Stimulated activated CD4-positive, alpha-beta T cell treated with anti-CD3 and anti-CD28 coated beads, Interleukin-2, amount 100 ng/mL, for 24 hours (primary cell): ENCODE measurements around the gene TGFB3.
A peak's percentile ranks its signal among the peaks of the same experiment; 100 is the strongest.
"Not testable (repeated sequence)": the region's sequence is repeated elsewhere in the genome, so short reads cannot be mapped to it uniquely, and the experiment has no call there.

Experiments
- DNase-seq, 2 donors: peaks; one replicate each; pipeline ENCODE4 v3.0.0-alpha.2; 2020

The TGFB3 gene

DNA sequence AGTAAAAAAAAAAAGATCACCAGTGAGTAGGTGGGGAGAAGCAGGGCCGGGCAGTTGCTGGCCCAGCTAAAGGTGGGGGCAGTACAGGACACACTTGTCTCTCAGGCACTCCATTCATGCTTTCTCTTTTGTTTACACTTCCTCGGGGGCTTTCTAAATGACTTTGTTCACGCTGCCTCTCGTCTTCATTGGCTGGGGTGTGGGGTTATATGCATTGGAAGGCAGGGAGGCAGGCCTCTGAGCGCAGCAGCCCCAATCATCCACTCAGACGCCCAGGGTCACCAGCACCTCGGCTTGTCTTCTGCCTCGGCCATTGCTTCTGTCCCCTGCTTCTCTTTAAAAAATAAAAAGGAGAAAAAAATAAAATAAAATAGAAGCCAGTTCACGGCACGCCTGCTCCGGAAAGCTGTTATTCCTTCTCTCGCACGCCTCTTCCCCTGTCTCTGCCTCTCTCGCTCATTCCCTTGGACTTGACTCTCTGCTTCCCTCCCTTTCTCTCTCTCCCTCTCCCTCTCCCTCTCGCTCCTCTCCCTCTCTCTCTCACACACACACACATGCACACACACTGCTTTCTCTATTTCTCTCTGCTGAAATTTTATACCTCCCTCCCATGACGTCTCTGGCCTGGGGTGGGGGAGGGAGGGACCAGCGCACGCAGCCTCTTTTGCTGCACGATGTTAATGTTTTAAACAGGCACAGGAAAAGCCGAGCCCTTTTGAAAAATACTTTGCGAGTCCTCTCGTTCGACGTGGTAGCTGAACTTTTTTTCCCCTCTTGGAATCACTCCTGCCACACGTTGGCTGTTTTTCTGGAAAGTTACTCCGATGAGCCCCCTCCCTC is at the start of gene TGFB3:
TGFB3 (minus strand) TSS at position 570 of the 840 bp plus-strand sequence. CDS start 1,102 bp downstream, outside the sequence.
- peak; percentile 48 to 57 for DNase-seq

DNA sequence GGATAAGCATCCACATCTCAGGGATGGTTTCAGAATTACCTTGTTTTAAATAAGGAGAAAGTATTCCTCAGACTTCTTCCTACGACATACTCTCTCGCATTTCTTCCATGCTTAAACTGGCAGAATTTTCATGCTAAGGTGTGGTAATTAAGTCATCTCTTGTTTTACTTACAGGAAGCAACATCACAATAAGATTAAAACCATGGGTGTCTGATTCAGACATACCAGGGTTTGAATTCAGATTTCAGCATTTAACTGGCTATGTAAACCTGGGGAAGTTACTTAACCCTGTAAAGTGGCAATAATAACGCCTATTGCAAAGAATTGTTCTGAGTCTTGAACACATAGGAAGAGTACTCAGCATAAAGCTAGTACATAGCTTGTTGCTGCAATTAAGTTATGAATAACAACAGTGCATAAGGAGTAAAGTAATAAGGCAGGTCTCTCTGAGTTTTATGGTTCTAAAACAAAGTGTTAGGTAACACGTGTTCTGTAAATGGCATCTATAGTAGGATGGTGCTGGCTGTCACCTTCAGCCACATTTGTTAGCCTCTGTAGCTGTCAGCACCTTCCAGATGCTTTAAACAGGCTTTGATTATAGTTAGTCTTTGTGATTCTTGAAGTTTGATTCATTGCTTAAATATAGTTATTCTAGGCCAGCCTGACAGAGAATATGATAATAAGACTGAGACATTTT is 42.6 kb upstream of the TGFB3 start:
- DNase-seq: no peak

DNA sequence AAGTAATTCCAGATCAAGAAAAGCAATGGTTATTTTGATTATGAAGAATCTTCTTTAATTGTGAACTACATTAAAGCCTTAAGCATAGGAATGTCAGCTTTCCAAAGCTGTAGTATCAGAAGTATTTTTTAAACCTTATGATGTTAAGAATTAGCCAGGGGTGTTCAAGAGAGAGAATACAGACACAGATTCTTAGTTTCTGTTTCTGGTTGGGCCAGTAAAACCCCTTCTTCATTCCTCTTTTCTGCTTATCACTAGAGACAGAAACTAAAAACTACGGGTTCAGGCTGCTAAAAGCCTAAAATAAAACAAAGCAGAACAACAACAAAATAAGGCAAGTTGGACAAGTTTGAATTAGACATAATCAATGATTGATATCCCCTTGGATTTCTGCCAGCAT is 42.0 kb upstream of the TGFB3 start:
- no peak for DNase-seq

DNA sequence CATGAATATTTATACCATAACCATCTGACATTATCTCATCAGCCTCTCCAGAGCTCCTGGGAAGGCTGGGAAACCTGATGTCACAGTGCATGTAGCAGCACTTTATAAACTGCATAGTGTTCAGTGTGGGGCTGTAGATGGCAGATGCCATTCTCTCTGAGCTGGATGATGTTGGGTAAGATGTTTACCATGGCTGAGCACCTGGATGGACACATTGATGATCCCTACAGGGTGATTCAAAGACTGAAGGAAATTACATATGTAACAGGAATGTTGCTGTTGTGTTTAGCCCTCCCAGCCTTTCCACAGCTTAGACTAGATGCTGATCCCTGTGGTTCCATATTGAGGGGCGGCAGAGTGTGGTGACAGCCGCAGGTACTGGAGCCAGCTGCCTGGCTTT is 41.2 kb upstream of the TGFB3 start:
- DNase-seq: no peak

DNA sequence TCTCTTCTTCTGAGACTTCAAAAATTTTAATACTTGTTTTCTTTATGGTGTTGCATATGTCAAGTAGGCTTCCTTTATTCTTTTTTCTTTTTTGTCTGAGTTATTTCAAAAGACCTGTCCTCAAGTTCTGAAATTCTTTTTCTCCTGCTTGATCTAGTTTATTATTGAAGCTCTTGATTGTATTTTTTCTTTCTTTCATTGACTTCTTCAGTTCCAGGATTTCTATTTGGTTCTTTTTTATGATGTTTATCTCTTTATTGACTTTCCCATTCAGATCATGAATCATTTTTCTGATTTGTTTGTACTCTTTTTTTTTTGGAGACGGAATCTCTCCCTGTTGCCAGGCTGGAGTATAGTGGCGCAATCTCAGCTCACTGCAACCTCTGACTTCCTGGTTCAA is 37.9 kb upstream of the TGFB3 start:
- DNase-seq: no peak

DNA sequence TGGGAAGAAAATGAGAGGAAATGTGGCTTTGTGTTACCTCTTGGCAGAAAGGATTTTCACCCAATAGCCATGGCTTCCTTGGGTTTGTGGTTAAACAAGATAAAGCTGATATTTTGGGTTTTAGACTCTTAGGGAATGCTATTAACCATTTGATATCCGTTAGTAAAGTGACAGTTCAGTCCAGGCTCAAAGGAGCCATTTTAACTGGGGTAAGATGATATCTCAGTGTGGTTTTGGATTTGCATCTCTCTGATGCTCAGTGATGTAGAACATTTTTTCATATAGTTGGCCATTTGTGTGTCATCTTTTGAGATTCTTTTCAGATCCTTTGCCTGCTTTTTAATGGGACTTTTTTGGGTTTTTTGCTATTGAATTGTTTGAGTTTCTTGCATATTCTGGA is 33.9 kb upstream of the TGFB3 start:
- DNase-seq: no peak

DNA sequence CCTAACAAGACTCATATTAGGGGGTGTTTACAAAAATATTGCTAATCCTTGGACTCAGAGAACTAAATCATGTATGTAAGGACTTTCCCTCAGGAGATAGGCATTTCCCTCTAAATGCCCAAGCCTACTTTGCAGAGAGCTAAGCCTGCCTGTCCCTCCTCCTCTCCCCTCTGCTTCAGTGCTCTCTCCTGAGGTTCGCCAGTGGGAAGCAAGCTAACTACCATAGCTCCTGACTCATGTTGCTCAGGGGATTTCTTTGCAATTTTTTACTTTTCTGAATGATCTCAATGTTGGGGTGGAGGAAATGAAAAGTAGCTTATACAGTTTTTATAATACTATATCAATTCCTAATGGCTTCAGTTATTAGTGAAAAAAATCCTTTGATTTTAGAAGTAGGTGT is 33.4 kb upstream of the TGFB3 start:
- no peak for DNase-seq

DNA sequence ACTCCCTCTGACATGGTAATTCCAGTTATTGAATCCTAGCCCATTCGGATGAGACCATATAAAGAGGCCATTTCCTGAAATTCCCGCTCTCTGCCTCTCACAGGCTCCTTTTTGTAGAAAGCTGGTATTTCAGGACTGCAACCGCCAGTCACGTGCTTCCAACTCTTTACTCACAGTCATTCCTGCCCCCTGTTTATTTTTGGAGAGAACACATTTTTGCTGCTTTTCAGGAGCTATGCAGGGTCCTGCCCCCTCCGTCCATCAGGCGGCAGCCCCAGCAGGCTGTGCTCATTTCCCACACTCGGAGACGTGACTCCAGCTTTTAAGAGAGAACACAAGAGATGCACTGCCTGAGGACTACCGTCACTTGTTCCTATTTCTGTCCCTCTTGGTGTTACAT is 30.6 kb upstream of the TGFB3 start:
- DNase-seq: no peak

DNA sequence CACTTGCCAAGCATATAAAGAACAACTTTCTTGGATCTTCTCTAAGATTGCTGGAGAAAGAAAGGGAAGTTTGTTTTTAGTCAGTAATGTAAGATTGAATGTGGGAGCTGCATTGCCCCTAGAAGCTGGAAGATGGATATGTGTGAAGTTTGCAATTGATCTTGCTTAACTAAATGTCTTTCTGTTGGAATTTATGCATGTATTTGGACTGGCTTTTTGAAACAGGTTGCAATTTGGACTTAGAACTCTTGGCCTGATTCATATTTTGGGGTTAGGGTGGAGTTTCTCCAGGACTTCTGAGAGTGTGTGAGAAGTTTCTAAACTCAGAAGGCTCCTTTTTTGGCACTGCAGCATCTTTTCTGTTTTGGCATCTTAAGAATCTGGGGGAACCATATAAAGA is 30.1 kb upstream of the TGFB3 start:
- no peak for DNase-seq

DNA sequence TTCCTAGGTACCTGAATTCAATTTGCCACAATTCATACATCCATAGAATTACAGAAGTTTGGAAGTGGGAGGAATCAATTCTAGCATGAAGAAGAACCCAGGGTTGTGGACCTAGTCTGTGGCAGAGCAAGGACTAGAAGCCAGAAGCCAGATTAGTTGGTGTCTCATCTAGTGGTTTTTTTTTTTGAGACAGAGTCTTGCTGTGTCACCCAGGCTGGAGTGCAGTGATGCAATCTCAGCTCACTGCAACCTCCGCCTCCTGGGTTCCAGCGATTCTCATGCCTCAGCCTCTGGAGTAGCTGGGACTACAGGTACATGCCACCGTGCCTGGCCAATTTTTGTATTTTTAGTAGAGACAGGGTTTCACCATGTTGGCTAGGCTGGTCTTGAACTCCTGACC is 27.8 kb upstream of the TGFB3 start:
- not testable (repeated sequence) for DNase-seq

DNA sequence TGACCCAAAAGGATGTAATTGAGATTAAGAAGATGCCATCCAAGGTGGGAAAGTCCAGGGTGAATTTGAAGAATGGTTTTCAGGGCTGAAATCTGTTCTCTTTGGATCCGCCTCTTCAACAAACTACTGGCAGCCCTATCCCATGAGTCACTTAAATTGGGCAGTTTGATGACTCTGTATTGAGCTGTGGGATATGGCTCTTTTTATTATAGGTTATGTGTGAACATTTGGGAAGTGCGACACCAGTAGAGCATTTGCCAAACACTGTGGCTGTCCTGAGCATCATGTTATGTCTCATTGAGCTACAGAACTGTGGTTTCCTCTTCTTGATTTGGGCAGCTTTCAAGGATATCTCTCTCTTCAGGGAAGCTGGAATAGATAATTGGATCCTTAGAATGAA is 26.1 kb upstream of the TGFB3 start:
- DNase-seq: no peak

DNA sequence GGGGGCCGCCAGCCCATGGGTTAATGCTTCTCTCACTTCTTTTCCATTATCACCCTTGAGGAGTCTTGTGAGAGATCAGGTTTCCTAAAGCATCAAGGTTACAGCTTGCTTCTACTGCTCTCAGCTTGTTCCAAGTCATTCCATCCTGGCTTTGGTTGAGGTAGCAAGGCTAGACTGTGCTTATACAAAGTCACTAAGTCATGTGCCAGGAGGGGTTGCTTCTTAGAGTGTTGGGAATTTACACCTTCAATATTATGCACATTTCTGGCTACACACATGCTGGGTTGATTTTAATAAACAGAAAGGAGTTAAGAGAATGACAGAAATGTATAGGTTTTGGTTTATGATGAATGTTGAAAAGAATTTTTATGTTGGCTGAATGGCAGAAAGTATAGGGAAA is 25.6 kb upstream of the TGFB3 start:
- no peak for DNase-seq

DNA sequence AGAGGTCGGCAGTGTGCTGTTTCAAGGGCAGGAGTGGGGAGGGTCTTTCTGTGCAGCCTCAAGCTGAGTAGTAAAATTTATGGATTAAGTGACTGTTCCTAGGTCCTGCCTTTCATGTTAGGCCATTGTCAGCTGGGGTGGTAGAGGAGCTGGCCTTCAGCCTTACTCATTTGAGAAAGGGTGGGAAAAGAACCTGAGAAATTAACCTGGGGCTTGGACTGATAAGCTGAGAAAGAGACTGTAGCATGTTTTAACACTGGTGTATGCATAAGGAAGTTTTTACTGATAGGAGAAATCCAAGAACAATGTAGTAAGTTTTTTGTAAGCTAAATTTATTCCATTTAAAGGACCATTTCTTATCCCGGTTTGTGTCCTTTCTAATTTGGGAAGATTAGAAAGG is 24.5 kb upstream of the TGFB3 start:
- DNase-seq: no peak

DNA sequence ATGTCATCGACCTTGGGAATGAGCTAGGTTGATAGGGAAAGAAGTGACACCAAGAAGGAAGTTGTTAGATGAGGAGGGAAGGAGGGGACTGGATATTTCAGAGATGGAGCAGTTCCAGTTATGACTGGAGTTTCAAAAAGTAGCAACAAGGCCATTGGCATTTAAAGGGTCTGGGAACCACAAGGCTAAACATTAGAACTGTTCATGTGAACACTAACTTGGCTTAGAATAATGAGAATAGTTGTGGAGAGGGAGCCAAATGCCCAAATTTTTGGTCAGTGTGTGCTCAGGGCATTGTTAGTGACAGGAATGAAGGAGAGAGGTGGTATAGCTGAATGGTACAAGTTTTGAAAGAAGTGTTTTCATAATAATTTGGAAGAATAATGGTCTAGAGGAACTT is 20.6 kb upstream of the TGFB3 start:
- no peak for DNase-seq

DNA sequence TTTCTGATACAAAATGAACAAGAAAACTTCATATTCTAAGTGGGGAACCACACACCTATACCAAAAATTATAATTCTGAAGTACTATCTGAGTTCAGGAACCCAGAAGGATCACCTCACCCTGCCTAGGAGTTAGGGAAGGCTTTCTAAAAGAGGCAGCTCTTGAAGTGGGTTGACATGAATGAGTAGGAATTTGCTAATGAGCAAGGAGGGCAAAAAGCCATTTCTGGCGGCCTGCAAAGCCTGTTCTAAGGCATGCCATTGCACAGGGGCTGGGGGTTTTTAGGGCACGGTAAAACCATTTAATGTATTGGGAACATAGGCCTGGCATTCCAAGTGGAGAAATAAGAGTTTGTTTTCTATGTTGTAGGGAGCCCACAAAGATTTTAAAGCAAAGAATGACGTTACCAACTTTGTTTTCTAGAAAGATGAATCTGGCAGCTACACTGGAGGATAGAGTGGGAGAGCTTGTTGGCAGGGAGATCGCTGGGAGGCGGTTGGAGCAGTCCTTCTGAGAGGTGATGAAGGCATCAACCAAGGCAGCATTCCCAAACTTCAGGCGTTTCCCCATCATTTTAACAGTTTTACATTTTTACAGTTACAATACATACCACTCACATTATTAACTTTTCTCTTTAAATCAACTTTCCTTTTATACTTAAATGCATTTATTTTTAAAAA is 17.9 kb upstream of the TGFB3 start:
- DNase-seq: no peak

DNA sequence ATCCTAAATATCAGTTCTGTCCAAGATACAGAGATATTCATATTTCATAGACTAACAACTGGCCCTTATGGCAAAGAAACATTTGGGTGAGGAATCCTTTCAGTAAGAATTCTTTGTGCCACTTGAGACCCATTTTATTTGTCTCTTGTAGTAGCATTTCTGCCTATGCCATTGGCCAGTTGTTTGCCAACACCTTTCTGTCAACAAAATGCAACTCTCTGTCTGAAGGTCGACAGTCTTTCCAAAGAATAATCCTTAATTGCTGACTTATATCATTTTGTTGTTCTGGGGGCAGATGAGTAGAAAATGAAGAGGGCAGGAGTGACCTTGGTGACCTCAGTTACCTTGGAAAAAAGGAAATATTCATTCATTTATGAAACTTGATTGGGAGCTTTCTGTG is 14.7 kb upstream of the TGFB3 start:
- DNase-seq: no peak

DNA sequence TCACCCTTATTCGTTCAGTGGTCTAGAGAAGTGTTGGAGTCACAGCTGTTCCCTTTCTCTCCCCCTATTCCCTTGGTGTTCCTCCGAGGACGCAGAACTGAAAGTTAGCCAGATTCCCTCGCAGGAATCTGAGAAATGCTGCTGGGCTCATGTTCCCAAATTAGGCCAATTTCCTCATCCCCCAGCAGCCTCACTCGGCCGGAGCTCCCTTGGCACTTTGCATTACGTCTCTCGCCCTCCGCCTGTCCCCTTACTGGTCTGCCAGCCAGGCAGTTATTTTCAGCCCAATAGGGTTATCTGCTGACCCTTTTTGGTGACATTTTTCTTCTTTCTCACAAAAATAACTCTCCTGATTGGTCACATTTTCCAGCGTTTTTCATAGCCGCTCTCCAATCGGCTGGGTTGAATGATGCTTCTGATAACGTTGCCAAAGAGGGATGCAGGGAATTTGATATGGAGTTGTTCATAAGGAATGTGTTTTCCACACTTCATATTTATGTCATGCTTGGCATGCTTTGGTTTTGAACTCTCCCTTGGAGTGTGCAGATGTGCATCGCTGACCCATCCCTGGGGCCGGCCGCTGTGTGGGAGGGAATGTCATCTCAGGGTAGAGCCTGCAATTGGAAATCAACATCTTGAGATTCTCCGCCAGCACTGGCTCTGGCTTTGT is 13.7 kb upstream of the TGFB3 start:
- no peak for DNase-seq

DNA sequence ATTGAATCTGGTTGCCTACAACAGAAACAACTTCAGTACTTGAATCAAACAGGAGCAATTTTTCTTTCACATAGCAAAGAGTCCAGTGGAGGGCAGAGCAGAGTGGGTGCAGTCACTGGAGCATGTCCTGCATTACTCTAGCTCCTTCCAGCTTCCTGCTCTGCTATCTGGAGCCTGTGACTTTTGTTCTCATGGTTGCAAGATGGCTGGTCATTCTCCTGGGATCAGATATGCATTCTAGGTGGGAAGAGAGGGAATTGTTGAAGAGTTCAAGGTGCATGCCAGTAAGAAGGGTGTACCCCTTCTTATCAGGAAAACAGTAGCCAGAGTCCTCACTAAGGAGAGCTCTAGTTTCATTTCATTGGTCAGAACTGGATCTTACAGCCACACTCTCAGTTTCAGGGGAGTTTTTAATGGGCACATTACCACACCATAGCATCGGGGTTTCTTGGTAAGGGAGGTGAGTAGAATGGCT is 11.8 kb upstream of the TGFB3 start:
- DNase-seq: no peak

DNA sequence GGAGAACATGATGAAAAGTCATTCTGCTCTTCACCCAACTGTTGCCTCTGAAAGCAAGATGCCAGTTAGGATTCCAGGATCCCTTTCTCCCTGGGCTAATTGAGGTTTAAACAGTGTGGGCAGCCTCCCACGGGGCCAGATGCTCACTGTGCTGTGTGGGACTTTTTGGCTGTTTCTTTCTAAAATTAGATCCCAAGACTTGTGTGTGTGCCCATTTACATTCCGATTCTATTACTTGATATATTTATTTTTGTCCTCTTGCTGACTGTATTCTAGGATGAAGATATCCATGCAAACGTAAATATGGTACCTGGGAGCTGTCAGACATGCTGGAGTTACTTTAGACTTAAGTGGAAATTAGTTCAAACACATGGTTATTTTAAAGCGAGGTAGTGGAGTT is 10.0 kb upstream of the TGFB3 start:
- DNase-seq: no peak

DNA sequence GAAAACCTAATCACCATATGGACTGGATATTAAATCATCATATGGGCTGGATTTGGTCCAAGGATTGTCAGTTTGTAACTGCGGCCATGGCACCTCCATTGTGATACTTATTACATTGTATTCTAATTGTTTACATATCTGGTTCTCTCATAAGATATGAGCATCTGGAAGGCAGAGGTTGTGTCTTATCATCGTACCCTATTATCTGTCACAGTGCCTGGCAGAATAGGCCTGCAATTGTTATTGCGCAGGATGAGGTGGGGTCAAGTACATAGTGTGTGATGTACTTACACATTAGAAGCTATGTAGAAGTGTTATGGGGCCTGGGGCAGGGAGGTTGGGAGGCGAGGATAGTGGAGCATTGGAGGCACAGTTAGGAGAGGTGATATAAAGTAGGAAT is 8.5 kb upstream of the TGFB3 start:
- DNase-seq: no peak

DNA sequence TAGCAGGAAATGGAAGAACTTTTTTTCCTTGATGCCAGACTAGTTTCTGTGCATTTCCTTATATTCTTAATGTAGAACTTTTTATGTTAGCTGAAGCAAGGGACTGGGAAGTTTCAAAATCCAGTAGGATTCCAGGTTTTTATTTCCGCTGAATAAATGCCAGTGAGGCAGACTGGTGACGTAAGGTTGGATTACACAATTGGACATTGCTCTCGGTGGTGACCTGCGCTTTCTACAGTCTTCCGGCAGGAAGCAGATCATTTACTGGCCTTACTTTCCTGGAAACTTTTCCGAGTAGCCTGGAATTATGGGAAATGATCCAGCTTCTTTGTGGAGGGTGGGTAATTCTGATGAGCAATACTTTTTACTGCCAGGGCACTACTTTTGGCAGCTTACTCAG is 7.3 kb upstream of the TGFB3 start:
- DNase-seq: no peak

DNA sequence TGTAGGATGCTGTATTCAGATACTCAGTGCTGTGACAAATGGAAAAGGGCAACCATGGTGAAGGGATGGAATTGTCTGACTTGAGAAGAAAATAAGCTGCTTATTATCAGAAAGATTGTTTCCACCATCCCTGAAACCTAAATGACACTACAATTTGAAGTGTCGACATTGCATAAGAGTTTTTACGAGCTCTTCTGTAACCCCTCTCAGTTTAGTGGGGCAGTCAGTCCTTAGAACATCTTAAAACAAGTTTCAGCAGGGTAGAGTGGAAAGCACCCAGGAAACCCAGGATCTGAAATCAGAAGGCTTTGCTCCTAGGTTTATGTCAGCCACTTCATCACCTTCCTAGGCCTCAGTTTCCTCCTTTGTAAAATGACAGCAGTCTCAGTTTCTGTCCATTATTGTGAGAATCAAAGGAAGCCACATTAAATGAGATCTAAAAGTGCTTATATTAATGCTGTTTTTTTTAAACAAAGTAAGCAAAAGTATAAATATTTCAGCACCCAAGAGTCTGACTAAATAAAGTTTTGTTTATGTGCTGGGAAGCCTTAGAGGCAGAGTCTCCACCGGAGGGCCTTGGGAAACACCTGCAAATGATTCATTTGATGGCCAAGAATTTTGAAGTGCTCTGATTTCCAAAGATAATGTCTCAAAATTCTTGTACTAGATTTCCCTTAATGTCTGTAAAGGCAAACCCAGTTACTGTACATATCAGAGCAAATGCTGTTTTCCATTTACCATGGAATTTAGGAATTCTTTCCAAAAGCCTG is 5.6 kb upstream of the TGFB3 start:
- DNase-seq: no peak

DNA sequence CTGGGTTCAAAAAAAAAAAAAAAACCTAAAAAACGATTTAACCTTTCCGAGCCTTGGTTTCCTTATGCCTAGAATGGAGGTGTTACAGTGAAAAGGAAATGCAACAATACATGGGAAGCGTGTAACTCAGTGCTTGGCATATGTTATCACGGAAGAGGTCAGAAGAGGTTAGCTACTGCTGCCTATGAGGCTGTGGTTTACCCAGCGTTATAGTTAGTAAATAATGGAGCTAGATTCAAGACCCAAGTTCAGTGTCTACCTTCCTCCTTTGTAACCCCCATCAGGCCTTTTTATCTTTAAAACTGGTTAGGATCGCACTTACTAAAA is 4.6 kb upstream of the TGFB3 start:
- DNase-seq: no peak
